GM12878 (cell line): Measurements from ENCODE around the gene CACNA1G. TPM values are rescaled to one million over a fixed set of nuclear protein-coding genes. Genes with fewer than 3 reads are reported as not detected.

Experiments
- ATAC-seq: fragments of 200-7000 bp; cut with Tn5 transposase; 3 replicates; pipeline ENCODE4 v1.9.1; 2020; ENCODE audit warnings: mild to moderate bottlenecking, moderate library complexity
- BruUV-seq: library from RNA; stranded (reverse); fragments of 400-500 nt; replicated peaks from 2 replicates; lab custom pipeline; 2021; lab: Mats Ljungman, UMichigan
- CTCF ChIA-PET: fragments of 300-600 bp; sonication (Branson Sonifier 250); formaldehyde crosslinking; extraction: SDS; loops from one replicate; lab custom pipeline; 2021; ENCODE audit warnings: inconsistent platforms; lab: Yijun Ruan, JAX
- POLR2A ChIA-PET: fragments of 350-600 bp; formaldehyde crosslinking; extraction: SDS; loops from one replicate; lab custom pipeline; 2021; ENCODE audit warnings: inconsistent platforms; lab: Charles Lee
- RAD21 ChIA-PET: fragments of 300-600 bp; sonication (Branson Sonifier 250); formaldehyde crosslinking; loops from one replicate; lab custom pipeline; 2023; ENCODE audit warnings: antibody characterized with exemption; ENCODE audit not compliant: unreplicated experiment; lab: Charles Lee
- SMC1A ChIA-PET: fragments of 300-600 bp; sonication (Branson Sonifier 250); formaldehyde crosslinking; loops from one replicate; lab custom pipeline; 2023; ENCODE audit not compliant: unreplicated experiment, uncharacterized antibody; lab: Charles Lee
- DNase-seq: peaks from one replicate; pipeline ENCODE4 v3.0.0-alpha.2; 2011; ENCODE audit warnings: low read depth, low spot score
- FAIRE-seq: peaks from 3 replicates; lab custom pipeline; 2011; peaks lifted over from hg19 to GRCh38; lab: Jason Lieb, UNC
- H2AFZ ChIP-seq: 2 replicates; pipeline ENCODE4 v1.6.0; 2011; ENCODE audit warnings: low read depth, low read length, control low read depth; ENCODE audit not compliant: control insufficient read depth
- H3K27ac ChIP-seq: 2 replicates; pipeline ENCODE4 v1.5.1; 2011; ENCODE audit warnings: control low read depth; ENCODE audit not compliant: control insufficient read depth, insufficient read depth
- H3K27me3 ChIP-seq, 2 experiments: replicated peaks in 1 of 2; 2 replicates each; pipeline versions ENCODE4 v1.6.0 to v1.6.1; 2011; ENCODE audit warnings: low read length in 1 of 2; ENCODE audit not compliant: control insufficient read depth in 2 of 2, insufficient read depth in 2 of 2
- H3K36me3 ChIP-seq, 2 experiments: 2 replicates each; pipeline ENCODE4 v1.5.1; 2011; ENCODE audit warnings: low read length in 1 of 2; ENCODE audit not compliant: control insufficient read depth in 2 of 2, insufficient read depth in 2 of 2
- H3K4me1 ChIP-seq: 2 replicates; pipeline ENCODE4 v1.6.1; 2011; ENCODE audit warnings: mild to moderate bottlenecking, low read length, moderate library complexity, mixed read lengths; ENCODE audit not compliant: control insufficient read depth, insufficient read depth
- H3K4me2 ChIP-seq: 2 replicates; pipeline ENCODE4 v1.6.0; 2011; ENCODE audit warnings: control low read depth; ENCODE audit not compliant: control insufficient read depth, insufficient read depth
- H3K4me3 ChIP-seq: fragments of 200-600 bp; sonication (generic); 2 replicates; pipeline ENCODE4 v1.5.1; 2016
- H3K79me2 ChIP-seq: 2 replicates; pipeline ENCODE4 v1.6.0; 2011; ENCODE audit warnings: low read length; ENCODE audit not compliant: control insufficient read depth, insufficient read depth
- H3K9ac ChIP-seq: 2 replicates; pipeline ENCODE4 v1.8.0; 2011; ENCODE audit warnings: low read length, control low read depth, mixed read lengths; ENCODE audit not compliant: control insufficient read depth, insufficient read depth
- H3K9me3 ChIP-seq: replicated peaks from 3 replicates; pipeline ENCODE4 v1.5.1; 2011; ENCODE audit warnings: mild to moderate bottlenecking, low read length; ENCODE audit not compliant: control insufficient read depth, insufficient read depth
- H4K20me1 ChIP-seq: 2 replicates; pipeline ENCODE4 v1.6.0; 2011; ENCODE audit not compliant: control insufficient read depth, insufficient read depth
- ATF3 ChIP-seq: IDR thresholded peaks from 2 replicates; pipeline ENCODE4 v1.6.1; 2011; ENCODE audit warnings: low read depth, mild to moderate bottlenecking, low read length, moderate library complexity, borderline replicate concordance; ENCODE audit errors: extremely low read depth
- CHD2 ChIP-seq: IDR thresholded peaks from 2 replicates; pipeline ENCODE4 v1.6.1; 2011; ENCODE audit warnings: low read depth, low read length, improper control_type of control experiment, borderline replicate concordance
- CREB1 ChIP-seq: IDR thresholded peaks from 2 replicates; pipeline ENCODE4 v1.6.1; 2012; ENCODE audit warnings: low read depth, mild to moderate bottlenecking, inconsistent platforms
- GATAD2B ChIP-seq: fragments of 450-650 bp; conservative IDR thresholded peaks from 2 replicates; pipeline ENCODE4 v1.6.1; 2017; ENCODE audit warnings: low read depth, mild to moderate bottlenecking, moderate library complexity
- HSF1 ChIP-seq: fragments of 150-350 bp; IDR thresholded peaks from 2 replicates; pipeline ENCODE4 v1.6.1; 2014; ENCODE audit warnings: mild to moderate bottlenecking, low read depth, low read length
- IKZF1 ChIP-seq: fragments of 450-650 bp; conservative IDR thresholded peaks from 2 replicates; pipeline ENCODE4 v1.6.1; 2017; ENCODE audit warnings: antibody characterized with exemption, mild to moderate bottlenecking
- IKZF2 ChIP-seq, 2 experiments: fragments of 450-650 bp; IDR thresholded peaks; 2 replicates each; pipeline ENCODE4 v1.6.1; 2017; ENCODE audit warnings: mild to moderate bottlenecking in 2 of 2, moderate library complexity in 2 of 2
- IRF3 ChIP-seq: fragments of 450-650 bp; IDR thresholded peaks from 2 replicates; pipeline ENCODE4 v1.6.1; 2014; ENCODE audit warnings: mild to moderate bottlenecking
- KDM1A ChIP-seq: fragments of 200-600 bp; sonication (generic); IDR thresholded peaks from 2 replicates; pipeline ENCODE4 v1.6.1; 2016; ENCODE audit warnings: borderline replicate concordance
- MTA3 ChIP-seq: IDR thresholded peaks from 2 replicates; pipeline ENCODE4 v1.6.1; 2012; ENCODE audit warnings: low read length, inconsistent platforms, borderline replicate concordance
- NFYA ChIP-seq: IDR thresholded peaks from 2 replicates; pipeline ENCODE4 v1.6.1; 2011; ENCODE audit warnings: low read depth, mild to moderate bottlenecking, low read length, improper control_type of control experiment, borderline replicate concordance
- POLR2A ChIP-seq: IDR thresholded peaks from 2 replicates; pipeline ENCODE4 v1.6.1; 2011; ENCODE audit warnings: low read depth, mild to moderate bottlenecking, low read length
- PRDM15 ChIP-seq: fragments of 450-650 bp; formaldehyde crosslinking; IDR thresholded peaks from 2 replicates; pipeline ENCODE4 v1.4.0; 2020; ENCODE audit warnings: mild to moderate bottlenecking, moderate library complexity
- TARDBP ChIP-seq: IDR thresholded peaks from 2 replicates; pipeline ENCODE4 v1.6.1; 2016; ENCODE audit warnings: borderline replicate concordance
- ZNF592 ChIP-seq: fragments of 450-650 bp; IDR thresholded peaks from 2 replicates; pipeline ENCODE4 v1.6.1; 2017; ENCODE audit warnings: mild to moderate bottlenecking, moderate library complexity
- WGBS: methylation state at CpG from one replicate; pipeline ENCODE4 v1.1.6; 2016; ENCODE audit warnings: low lambda C conversion rate; ENCODE audit not compliant: insufficient replicate concordance, insufficient coverage; ENCODE audit errors: missing lambda C conversion rate; 5-methylcytosine and 5-hydroxymethylcytosine counted together
- in situ Hi-C: fragments of 300-500 bp; cut with MboI; formaldehyde crosslinking; loops from 9 replicates; pipeline ENCODE4 v1.14.3; 2018; ENCODE audit warnings: mixed read lengths
- intact Hi-C: fragments of 100-400 bp; cut with micrococcal nuclease; formaldehyde crosslinking; loops from one replicate; pipeline ENCODE4 v1.14.2; 2022; ENCODE audit not compliant: unreplicated experiment
- polyA plus RNA-seq, 11 experiments: library from polyadenylated mRNA; depleted of rRNA in 4 of 11; unstranded in 6 of 11; stranded (reverse) in 5 of 11; fragments of >200 nt; fragmentation: Nextera tagmentation in 4 of 11; fragmentation: Illumina TruSeq in 1 of 11; extraction: Ambion mirVana in 4 of 11; extraction: Trizol in 1 of 11; gene quantifications; 1 replicate in 1 of 11; 2 replicates in 10 of 11; pipeline versions ENCODE4 v1.2.1 to v1.2.3, GENCODE V29; 2011 to 2016; ENCODE audit warnings: inconsistent platforms in 2 of 11, missing spikeins in 2 of 11, low read depth in 1 of 11
- total RNA-seq, 4 experiments: library from RNA; depleted of rRNA in 3 of 4; stranded (reverse); fragments of >200 nt in 3 of 4; fragmentation: Illumina TruSeq in 1 of 4; extraction: Trizol in 1 of 4; gene quantifications; 2 replicates each; pipeline versions ENCODE4 v1.2.1 to v1.2.3, GENCODE V29; 2013 to 2021

Gene CACNA1G
- total and polyA plus RNA-seq, 10 of the 15 experiments (the other 5 are each of a cell fraction or from before 2014, with no cell fraction given), result 0.03 to 0.15 TPM; not detected in 8

GRCh38 chr17:50666316-50666715 is 105.8 kb downstream of the CACNA1G start:
- ChIA-PET SMC1A (interaction anchor here (0.6 kb wide), 1 partner anchor 36 kb away, joined by 3 read pairs; no protein-coding TSS in a partner anchor), RAD21 (no interaction called here), CTCF (interaction anchor here (0.9 kb wide), 1 partner anchor 269 kb away, joined by 3 read pairs; the partner anchor contains the start of gene LRRC59), POLR2A (no interaction called here)
- FAIRE-seq (no peak), ATAC-seq (no peak), DNase-seq (no peak)
- no peaks in the 10 kb centered on the region for H4K20me1 ChIP-seq
- no peak overlapping the region for H3K27ac ChIP-seq
- BruUV-seq, result no TSS peak
- no peaks in the 10 kb centered on the region for H3K4me1 ChIP-seq
- no peak overlapping the region for H2AFZ ChIP-seq
- intact Hi-C loops (no loop called here), in situ Hi-C loops (no loop called here)
- no peaks in the 10 kb centered on the region for H3K79me2 ChIP-seq
- H3K36me3 ChIP-seq, result no peaks in the 10 kb centered on the region
- WGBS, result 84% methylated on average over 8 of the region's 8 CpGs
- no peak overlapping the region for H3K9ac ChIP-seq
- no peak overlapping the region for H3K4me2 ChIP-seq
- no peak overlapping the region for H3K4me3 ChIP-seq
- no peaks in the 10 kb centered on the region for H3K27me3 ChIP-seq
- no peaks in the 10 kb centered on the region for H3K9me3 ChIP-seq
- TF ChIP-seq CHD2 (no peak), CREB1 (no peak), ATF3 (no peak), KDM1A (no peak), MTA3 (no peak), GATAD2B (no peak), NFYA (no peak), IKZF2 (IDR thresholded peaks at IDR 0.05) (no peak), POLR2A (no peak), HSF1 (no peak), PRDM15 (CRISPR knock-in tag) (no peak), TARDBP (no peak), ZNF592 (no peak), IKZF1 (no peak), IRF3 (no peak)
